ENCODE results near the gene AGPAT1.

- TF ChIP-seq USF2 (CRISPR knock-in tag; IDR thresholded peaks at IDR 0.05) (no peak), ATF6 (CRISPR knock-in tag; IDR thresholded peaks at IDR 0.05) (no peak), ZBTB43 (CRISPR knock-in tag; IDR thresholded peaks at IDR 0.05) (no peak), ZNF121 (CRISPR knock-in tag; IDR thresholded peaks at IDR 0.05) (no peak), ZNF281 (CRISPR knock-in tag; IDR thresholded peaks at IDR 0.05) (no peak; the same call in 1 of the 2 replicates), CTCF (IDR thresholded peaks at IDR 0.05) (no peak), SMAD3 (CRISPR knock-in tag; IDR thresholded peaks at IDR 0.05; ENCODE audit: borderline replicate concordance) (no peak), NFE2L1 (CRISPR knock-in tag; IDR thresholded peaks at IDR 0.05) (peak; percentile 2; the same call in 1 of the 2 replicates), IRF2 (CRISPR knock-in tag; IDR thresholded peaks at IDR 0.05; ENCODE audit: borderline replicate concordance, low read depth) (no peak), FOXJ3 (CRISPR knock-in tag; IDR thresholded peaks at IDR 0.05; ENCODE audit: borderline replicate concordance) (no peak), KAT7 (CRISPR knock-in tag; IDR thresholded peaks at IDR 0.05; ENCODE audit: borderline replicate concordance) (peak; percentile 62; the same call in 1 of the 2 replicates), USF1 (CRISPR knock-in tag; IDR thresholded peaks at IDR 0.05) (peak; percentile 28; the same call in 1 of the 2 replicates), IRF1 (CRISPR knock-in tag; IDR thresholded peaks at IDR 0.05) (0 out of 2 replicates have a peak, but pooled peaks have one; percentile 51)
Measured at GRCh38 chr6:32195902-32196681, 20.2 kb upstream of the AGPAT1 start.

Measured in WTC11 (cell line).